GM10847 (cell line): Measurements from ENCODE around the gene L3MBTL3.

Source experiments
- POLR2A ChIP-seq: IDR thresholded peaks from 2 replicates; pipeline ENCODE4 v1.6.1; 2011; ENCODE audit not compliant: insufficient read length; ENCODE audit errors: extremely low read depth

The L3MBTL3 gene

DNA sequence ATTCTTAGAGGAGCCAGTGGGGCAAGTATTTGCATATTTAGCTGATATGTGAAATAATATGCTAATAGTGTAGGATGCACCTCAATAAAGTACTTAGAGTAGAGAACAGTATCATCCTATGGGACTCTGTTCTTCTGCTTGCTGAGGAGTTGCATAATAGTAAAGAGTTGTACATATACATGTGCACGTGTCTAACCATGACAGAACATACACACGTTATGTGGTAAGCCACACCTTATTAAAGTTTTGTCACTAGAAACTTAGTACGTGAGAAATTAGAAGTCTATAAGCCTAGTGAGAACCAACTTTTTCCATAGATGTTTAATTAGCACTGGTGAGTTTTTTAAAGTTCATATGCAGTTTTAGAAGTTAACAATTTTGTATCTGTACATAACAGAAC, 80.7 kb downstream of the L3MBTL3 start:
- TF ChIP-seq POLR2A = no peak

DNA sequence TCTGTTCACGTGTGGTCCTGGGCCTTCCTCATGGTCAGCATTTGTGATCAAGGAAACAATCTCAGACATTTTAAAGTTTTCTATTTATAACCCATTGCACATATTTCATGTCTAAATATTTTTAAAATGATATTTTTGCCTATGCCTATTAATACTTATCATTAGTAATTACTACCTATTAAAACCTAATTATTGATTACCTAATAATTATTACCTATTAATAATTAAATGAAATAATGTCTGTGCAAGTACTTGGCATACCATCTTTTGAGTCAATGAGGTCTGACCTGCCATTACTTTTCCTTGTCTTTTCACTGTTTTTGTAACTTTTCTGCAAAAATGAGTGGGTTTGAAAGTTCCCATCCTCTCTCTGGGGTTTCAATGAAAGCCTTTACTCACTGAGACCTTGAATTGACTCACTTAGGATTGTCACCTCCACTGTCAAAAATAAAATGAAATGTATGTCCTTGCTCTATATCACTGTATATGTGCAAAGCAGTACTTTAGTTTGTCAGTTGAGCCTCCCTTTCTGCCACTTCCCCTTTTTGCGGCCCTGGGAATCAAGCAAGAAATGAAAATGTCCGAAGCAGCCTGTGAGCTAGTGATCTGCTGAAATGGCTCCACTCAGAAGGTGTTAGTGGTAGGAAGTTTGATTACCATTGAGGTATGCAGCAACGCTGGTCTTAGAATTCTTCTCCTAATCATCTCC, 87.8 kb downstream of the L3MBTL3 start:
- no peak for TF ChIP-seq POLR2A

DNA sequence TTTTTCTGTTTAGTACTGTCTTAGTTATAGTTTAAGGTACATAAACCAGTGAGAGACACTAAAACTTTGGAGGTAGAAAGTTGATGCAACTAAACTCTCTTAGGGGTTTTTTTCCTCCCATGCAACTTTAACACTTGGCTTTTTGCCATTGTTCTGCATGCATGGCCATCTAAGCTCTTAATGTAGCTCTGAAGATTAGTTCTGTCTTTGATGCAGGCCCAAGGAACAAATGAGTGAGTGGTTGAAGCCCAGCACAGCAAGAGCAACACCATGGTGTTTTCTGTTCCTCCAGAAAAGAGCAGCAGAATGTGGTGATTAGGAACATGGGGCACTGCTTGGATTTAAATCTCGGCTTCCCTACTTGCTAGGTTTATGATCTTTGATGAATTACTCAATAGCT, 89.3 kb downstream of the L3MBTL3 start:
- no peak for TF ChIP-seq POLR2A

DNA sequence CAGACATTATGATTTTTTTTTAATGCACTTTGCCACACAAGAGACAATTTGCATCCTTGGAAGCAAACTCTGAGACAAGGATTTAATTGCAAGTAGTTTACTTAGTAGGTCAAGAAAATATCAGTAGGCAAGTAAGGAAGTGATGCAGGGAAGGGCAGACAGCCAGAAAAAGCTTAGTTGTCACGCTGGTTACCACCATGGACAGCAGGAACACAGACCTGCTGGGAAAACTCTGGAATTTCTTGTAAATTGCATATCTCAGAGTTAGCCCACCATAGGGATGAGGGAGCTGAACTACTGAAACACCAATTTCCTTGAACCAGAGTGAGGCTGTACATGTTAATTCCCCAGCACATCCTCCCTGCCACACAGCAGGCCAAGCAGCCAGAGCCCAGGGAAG, 92.7 kb downstream of the L3MBTL3 start:
- TF ChIP-seq POLR2A = no peak

DNA sequence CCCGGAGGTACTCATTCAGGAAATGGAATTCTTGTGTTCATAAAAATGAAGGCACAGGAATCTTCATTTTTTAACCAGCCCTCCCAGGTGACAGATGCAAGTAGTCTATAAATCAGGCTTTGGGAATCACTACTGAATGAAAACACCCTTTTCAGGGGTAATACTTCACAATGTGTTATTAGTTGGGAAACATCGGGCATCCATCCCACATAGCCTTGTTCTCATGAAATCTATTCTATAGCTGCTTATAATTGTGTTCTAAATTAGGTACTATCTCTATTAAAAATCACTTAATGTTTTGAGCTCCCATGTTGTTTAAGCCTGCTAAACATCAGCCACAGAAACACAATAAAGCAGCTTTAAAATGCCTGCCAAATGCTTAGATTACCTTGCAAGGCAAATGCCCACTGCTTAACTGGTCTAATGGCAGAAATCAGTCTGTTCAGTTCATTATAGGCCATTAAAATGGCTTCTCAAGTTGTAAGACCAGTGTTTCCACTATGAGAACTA, 94.9 kb downstream of the L3MBTL3 start:
- no peak for TF ChIP-seq POLR2A

DNA sequence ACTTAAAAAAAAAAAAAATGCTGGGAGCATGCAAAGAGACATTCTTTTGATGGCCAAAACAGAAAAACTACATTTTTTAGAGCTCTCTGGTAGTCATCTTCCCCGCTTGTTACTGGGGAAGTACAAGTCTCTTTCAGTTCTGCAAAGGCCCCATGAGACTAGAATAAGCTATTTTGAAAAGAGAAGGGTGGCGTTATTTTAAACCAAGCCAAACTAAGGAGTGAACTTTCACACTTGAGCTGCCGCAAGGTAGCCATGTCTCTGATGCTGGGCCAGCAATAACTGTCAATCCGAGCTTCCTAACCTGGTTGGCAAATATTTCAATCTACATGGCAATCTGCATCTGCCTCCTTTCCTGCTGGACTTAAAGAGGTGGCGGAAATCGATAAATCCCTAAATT, 96.7 kb downstream of the L3MBTL3 start:
- TF ChIP-seq POLR2A = no peak

DNA sequence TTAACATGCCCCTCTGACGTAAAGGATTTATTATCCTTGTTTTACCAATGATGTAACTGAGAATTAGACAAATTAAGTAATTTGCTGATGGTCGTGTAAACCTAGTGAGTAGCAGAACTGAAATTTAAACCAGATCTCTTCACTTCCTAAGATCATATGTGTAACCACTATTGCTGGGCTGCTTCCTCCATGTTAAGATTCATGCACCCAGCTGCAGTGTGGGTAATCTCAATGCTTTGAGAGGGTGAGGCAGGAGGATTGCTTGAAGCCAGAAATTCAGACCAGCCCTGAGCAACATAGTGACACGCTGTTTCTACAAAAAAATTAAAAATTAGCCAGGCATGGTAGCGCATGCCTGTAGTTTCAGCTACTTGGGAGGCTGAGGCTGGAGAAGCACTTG, 97.9 kb downstream of the L3MBTL3 start:
- no peak for TF ChIP-seq POLR2A

DNA sequence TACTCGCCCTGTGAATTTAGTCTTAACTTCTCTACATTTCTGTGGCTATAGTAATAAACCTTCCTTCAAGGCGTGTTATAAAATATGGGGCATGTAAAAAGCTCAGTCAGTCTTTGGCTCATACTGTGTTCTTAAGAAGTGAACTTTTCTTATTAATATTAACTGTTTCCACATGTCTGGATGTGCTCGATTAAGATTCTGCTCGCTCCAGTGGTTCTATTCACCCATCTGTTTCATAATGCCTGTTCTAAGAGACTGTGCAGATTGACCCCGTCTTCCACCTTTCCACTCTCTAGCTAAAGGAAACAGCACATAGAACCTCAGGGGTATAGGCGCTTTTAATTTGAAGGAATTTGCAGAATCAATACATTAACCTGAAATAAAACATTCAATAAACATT, 99.9 kb downstream of the L3MBTL3 start:
- no peak for TF ChIP-seq POLR2A

DNA sequence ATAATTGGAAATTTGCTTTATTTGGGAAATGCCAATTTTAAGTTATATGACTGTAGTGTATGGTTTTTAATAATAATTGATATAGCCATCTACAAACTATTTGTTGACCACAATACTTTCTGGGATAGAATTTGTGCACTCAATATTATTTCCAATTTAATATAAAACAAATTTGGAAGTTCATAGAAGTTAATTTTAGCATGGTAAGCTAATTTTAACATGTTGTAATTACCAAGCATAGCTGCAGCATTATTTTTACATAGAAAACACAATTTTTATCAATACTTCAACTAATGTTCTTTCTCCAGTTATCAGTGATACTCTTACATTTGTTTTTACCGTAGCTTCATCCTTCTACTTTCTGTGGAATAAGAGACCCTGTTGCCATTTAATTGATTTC, 100.8 kb downstream of the L3MBTL3 start:
- no peak for TF ChIP-seq POLR2A

DNA sequence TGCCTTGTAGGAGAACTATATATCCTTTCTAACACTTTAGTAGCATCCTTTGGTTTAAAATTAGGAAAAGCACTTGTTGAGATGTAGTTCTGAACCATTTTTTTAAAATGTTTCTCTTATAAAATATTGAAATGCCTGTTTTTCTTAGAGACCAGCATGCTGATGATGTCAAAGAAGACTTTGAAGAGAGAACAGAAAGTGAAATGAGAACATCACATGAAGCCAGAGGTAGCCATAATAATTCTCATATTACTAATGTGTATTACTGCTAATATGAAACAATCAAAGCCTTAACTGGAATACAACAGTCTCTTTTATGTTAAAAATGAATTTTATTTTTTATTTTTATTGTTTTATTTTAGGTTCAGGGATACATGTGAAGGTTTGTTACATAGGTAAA, 102.3 kb downstream of the L3MBTL3 start:
- TF ChIP-seq POLR2A = no peak

DNA sequence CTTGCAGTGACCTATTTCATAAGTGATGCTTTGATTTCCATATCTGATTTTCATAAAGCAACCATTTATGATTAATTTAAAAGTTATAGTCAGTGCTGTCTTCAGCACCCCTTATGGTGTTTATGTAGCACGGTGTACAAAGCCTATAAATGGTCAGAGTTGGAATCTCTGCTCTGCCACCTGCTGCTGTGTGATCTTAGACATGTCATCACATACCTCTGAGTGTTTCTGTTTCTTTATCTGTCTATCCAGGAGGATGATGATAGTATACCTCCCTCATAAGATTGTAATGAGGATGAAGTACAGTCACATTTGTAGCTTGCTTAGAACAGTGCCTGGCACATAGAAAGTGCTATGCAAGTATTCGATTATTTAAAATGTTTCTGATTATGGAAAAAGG, 103.9 kb downstream of the L3MBTL3 start:
- TF ChIP-seq POLR2A = no peak

DNA sequence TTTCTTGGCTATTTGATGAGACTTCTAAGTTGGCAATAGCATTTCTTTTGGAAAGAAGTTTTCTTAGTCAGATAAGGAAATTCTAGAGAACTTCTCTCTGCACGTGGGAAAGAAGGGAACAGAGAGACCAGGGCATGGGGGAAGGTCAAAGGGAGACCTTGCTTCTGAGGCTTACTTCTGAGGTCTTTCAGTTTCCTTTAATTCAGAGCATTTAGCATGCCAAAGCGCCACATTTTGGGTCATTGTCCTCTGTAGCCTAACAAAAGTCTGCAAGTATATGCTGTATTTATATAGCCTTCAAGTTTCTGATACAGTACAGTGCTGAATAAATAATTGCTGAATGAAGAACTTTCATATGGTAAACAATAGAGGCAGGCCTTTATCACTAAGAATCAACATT, 108.8 kb downstream of the L3MBTL3 start:
- TF ChIP-seq POLR2A = no peak

DNA sequence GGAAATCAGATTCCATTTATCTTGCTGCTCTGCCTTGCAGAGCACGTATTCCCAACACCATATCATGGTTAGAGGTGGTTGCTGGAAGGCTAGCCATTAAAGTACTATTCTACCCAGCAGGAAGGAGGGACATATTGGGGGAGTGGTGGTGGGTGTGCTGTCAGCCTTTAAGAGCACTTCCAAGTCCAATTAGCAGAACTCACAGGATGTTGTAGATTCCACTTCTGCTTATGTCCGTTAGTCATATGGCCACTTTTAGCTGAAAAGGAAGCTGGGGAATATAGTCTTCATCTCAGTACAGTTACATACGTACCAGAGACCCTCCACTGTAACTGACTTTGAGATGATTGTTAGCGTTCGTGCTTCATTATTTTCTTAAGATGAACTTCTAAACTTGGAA, 109.9 kb downstream of the L3MBTL3 start:
- no peak for TF ChIP-seq POLR2A

DNA sequence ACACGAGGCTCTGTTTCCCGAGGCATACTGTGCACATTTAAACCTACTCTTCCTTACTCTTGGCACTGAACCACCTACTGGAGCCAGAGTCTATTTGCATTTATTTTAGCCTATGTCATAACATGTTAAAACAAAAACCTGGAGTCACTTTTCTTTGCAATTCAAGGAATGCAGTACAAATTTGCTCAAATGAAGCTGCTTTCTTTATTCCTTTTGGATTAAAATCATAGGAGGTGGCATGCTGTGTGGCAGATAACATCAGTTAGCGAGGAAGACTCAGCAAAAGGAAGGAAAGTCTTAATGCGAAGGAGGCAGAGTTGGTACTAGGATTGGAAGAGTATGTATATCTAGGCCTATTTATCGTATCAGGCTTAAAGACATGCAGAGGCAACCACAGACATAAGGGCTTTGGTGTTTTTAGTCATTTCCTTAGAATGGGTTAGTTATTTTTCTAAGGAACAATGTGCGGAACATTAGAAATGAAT, 111.4 kb downstream of the L3MBTL3 start:
- TF ChIP-seq POLR2A = no peak

DNA sequence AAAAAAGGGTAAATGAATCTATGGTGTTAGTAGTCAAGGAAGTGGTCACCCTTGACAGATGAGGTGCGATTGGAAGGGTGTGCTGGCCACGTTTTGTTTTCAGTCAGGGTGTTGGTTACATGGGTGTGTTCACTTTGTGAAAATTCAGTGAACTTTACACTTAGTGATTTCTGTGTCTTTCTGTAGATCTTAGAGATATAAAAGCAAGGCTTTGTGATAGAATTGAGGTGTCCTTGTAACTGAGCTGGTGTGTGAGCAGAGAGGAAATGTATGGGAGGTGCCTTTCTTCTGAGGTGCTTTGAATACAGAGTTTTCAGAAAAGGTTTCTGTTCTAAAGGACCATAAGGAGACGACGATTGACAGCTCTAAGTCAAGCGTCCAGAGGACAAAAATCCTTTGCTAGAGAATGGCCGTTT, 113.9 kb downstream of the L3MBTL3 start:
- TF ChIP-seq POLR2A = no peak

DNA sequence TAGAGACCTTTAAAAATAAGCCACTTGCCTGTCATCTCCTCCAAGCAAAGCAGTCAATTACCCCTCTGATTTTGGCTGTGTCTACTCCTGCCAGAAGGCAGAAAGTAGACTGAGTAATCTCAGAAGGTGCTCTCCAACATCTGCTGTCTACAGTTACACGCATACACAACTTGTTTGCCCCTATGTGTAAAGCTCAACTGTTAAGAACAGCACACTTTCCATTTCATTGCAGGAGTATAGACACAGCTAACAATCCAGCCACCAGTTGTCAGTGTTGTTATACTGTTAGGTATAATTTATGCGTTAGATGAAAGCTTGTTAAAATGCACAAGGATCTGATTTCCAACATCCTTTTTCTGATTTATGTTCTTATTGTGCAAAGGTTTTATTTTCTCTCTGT, 116.2 kb downstream of the L3MBTL3 start:
- no peak for TF ChIP-seq POLR2A

DNA sequence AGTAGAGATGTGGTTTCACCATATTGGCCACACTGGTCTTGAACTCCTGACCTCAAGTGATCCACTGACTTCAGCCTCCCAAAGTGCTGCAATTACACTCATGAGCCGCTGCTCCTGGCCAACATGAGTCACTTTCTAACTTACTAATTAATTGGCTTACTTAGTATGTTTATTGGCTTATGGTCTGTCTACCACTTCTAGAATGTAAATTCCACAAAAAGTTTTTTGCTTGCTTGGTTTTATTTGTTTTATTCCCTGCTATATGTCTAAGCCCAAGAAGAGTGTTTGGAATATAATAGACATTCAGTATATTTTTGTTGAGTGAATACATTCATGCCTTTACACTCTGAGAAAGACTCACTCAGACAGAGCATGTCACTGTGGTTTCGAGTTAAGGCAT, 118.4 kb downstream of the L3MBTL3 start:
- no peak for TF ChIP-seq POLR2A
